GM19324 (cell line): Measurements from ENCODE around the gene ARF3.
A peak's percentile ranks its signal among the peaks of the same experiment; 100 is the strongest.

ENCODE experiments used
- ATAC-seq: cut with Tn5 transposase; IDR thresholded peaks from one replicate; pipeline ENCODE4 v1.9.1; 2021; ENCODE audit warnings: mild to moderate bottlenecking, moderate library complexity; ENCODE audit not compliant: unreplicated experiment, low FRiP score

ARF3 gene

GRCh38 chr12:48957141-48958048, at the start of gene ARF3:
TSS of gene ARF3 (minus strand) at chr12:48957487. CDS start at chr12:48941095, 16,392 bp downstream.
- peak; percentile 89 for ATAC-seq

DNA sequence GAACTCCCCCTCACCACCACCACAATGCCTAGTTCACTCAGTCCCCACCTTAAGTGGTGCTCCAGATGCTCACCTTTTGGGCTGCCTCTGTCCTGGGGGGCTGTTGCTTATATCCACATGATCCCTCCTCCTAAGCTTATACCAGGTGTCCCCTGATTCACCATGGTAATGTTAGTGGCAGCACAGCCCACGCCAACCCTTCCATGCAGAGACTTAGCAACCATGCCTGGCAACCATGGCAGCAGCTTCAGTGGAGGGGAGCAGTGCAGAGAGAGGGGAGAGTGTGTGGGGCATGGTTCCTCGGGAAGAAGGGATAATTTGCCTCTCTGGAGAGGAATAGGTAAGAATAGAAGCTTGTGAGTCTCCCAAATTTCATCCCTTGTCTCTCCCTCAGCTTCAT, 43.1 kb upstream of the ARF3 start:
- ATAC-seq = no peak

- no peak for ATAC-seq
These were observed 42.3 kb upstream of the ARF3 start, which contains the start of gene DDN for GRCh38 chr12:48999371-49000131. TSS of gene DDN (minus strand) at chr12:48999375. CDS start at chr12:48999287, 88 bp downstream.

GRCh38 chr12:48998497-48999353, 41.4 kb upstream of the ARF3 start:
- ATAC-seq = no peak

GRCh38 chr12:48997719-48998496, 40.6 kb upstream of the ARF3 start:
- no peak for ATAC-seq

- ATAC-seq = no peak
These were observed 39.8 kb upstream of the ARF3 start for GRCh38 chr12:48996794-48997718.

DNA sequence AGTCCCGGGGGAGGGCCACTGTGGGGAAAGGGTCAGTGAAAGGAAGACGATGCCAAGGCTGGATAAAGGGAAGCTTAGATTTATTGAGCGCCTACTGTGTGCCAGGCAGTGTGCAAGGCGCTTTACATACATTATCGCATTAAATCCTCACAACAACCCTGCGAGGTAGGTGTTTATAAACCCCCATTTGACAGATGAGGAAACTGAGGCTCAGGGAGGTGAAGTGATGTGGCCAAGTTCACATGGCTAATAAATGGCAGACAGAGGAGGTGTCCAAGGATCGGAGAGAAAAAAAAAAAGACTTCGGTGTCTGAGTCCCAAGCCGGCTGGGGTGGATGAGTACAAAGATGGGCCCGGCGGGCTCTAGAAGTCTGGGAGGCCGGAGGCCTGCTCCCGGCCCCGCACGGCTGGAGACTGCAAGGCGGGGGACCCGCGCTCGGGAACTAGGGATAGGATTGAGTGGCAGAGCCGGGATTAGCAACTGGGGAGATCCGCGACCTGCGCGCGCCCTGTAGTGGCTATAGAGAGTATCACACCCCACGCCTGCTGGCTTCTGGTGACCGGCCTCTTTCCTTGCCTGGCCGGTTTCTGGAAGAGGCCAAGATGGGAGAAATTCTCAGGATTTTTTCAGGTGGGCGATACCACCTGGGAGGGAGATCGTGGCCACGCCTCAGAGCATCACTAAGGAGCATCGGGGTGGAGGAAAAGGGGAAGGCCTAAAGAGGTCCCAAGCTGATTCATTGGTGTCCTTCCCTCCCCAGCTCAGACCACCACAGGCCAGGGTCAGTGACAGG, 38.0 kb upstream of the ARF3 start:
- no peak for ATAC-seq

- no peak for ATAC-seq
These were observed 37.2 kb upstream of the ARF3 start for GRCh38 chr12:48994224-48995085.

DNA sequence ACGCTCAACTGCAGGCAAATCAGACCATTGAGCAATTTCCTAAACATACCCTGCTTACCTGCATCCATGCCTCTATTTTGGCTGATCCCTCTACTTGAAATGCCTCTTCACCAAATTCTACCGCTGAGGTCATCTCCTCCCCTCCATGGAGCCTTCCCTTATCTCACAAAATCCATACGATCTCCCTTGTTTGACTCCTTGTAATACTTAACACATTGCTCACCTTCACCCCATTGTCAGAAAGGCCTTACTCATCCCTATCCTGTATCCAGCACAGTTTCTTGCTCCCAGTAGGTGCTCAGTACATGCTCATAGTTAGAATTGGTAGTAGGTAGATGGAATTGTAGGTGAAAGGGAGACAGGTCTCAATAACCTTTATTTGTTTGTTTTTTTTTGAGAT, 36.5 kb upstream of the ARF3 start:
- no peak for ATAC-seq

DNA sequence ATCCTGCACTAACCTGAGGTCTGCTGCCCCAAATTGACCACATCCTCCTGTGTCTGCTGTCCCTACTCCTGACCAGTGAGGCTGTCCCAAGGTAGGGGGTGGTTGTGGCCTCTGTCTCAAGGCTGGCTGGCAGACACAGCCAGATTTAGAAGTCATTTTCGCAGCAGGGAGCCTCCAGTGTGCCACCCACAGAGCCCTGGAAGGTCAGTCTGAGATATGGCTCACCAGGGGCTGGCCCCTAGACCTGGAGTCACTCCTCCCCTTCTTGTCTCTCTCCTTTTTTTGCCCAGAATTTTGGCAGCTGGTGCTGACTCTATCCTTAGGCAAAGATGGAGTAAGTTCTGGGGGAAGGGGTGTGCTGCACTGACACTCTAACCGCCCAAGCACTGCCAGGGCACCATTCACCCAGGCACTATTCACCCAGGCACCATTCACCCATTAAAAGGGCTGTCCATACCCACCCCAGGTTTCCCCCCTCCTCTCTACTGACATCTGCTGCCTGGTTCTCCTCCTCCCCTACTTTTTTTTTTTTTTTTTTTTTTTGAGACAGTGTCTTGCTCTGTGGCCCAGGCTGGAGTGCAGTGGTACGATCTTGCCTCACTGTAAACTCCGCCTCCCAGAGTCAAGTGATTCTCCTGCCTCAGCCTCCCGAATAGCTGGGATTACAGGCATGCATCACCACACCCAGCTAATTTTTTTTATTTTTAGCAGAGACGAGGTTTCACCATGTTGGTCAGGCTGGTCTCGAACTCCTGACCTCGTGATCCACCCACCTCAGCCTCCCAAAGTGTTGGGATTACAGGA, 34.2 kb upstream of the ARF3 start:
- no peak for ATAC-seq

DNA sequence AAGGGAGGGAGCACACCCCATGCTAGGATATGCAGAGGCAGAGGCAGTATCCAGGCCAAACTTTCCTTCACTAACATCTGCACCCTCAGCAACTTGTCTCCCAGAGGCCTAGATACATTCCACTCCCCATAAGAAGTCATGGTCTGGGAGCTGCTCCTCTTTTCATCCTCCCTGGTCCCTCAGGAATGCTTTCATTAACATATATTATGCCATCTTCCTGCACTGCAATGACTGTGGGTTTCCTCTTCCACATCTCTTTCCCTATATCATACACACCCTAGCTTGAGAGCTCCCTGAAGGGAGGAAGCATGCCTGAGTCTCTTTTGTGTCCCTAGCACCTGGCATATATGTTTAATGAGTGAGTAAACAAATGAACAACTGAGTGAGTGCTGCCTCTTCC, 33.3 kb upstream of the ARF3 start:
- ATAC-seq = no peak

- no peak for ATAC-seq
These were observed 30.9 kb upstream of the ARF3 start for GRCh38 chr12:48988030-48988649.

DNA sequence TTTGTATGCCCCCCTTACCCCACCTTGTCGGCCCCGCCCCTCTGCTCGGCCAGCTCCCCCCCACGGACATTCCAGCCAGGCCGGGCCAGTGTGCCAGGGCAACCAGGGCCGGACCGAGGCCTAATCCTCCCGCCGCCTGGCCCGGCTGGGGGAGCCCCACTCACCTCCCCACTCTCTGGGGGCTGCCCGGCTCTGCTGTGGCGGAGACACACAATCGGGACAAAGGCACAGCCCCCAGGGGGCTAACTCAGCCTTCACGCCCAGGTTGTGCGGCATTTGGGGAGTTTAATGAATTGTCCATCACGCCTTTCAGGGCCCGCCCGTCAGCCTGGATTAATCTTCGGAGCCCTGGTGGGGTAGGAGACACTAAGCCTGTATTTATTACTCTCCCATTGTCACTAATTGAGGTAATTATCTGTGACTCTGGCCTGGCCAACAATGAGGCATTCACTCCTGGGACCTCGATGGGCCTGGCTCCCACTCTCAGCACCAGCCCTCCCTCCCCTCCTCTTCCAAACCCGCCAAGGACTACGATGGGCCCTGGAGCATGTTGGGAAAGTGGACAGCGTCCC, 29.5 kb upstream of the ARF3 start:
- no peak for ATAC-seq

DNA sequence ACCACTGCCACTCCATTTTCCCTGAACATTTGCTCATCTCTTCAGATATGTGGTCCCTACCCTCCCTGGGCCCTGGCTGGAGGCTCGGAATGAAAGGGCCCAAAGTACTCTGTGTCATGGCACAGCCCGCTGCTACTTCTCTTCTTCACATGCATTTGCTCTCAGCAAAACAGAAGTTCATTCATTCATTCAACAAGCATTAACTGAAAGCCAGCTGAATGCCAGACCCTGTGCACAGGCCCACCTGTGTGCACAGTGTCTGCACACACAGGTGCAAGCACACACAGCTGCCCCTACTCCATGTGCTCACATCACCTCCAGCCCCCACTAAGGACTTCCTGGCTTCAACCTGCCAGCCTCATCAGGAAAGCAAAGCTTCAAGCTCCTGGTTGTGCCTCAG, 28.6 kb upstream of the ARF3 start:
- no peak for ATAC-seq

DNA sequence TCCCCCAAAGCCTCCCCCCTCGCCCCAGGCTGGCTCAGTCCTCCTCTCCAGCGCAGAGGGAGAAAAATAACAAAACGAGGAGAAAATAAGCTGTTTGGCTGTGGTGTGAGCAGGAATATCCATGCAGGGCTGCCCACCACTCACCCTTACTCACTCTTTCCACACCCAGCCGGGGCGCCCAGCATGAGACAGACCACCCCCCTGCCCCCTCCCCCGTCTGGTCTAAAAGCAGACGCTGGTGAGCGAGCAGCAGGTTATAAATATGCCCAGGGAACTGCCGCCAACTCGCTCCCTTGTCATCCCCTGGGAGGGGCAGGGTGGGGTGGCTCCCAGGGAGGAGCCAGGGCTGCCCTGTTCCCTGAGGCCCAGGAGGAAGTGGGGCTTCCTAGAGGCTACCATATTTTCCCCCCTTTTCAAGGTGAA, 28.2 kb upstream of the ARF3 start:
- ATAC-seq = no peak
